Thyroid gland (tissue), 4 donors: ENCODE results near the gene MANBA.

Source experiments
- CTCF ChIP-seq, 6 experiments: fragments of 200-600 bp in 3 of 6; fragments of 450-650 bp in 3 of 6; sonication (generic) in 3 of 6; IDR thresholded peaks; one replicate each; pipeline ENCODE4 v1.5.1; 2016 to 2019; ENCODE audit warnings: antibody characterized with exemption in 6 of 6, mild to moderate bottlenecking in 2 of 6, inconsistent platforms in 1 of 6, moderate library complexity in 1 of 6
- POLR2A ChIP-seq, 2 donors: fragments of 450-650 bp; IDR thresholded peaks; one replicate each; pipeline ENCODE4 v1.6.1; 2017; ENCODE audit warnings: antibody characterized with exemption in 2 of 2, mild to moderate bottlenecking in 2 of 2, moderate library complexity in 1 of 2

GRCh38 chr4:102678695-102679335 lies 82.0 kb downstream of the MANBA start:
- TF ChIP-seq CTCF (IDR thresholded peaks at IDR 0.05) (no peak), POLR2A (IDR thresholded peaks at IDR 0.05) (no peak)
